ENCODE data around the gene LACRT.
A peak's percentile ranks its signal among the peaks of the same experiment; 100 is the strongest.

LACRT gene

GRCh38 chr12:54595471-54595870 is 39.2 kb downstream of the LACRT start:
- no peaks in the 10 kb centered on the region for H3K4me1 Mint-ChIP-seq
- H3K9me3 Mint-ChIP-seq: no peaks in the 10 kb centered on the region
- no peaks in the 10 kb centered on the region for H3K36me3 Mint-ChIP-seq
- ATAC-seq: no peak
- H3K4me3 Mint-ChIP-seq: no peak overlapping the region
- H3K27me3 Mint-ChIP-seq: peaks cover 54% of the 10 kb centered on the region
- no peak overlapping the region for H3K27ac Mint-ChIP-seq

- H3K4me1 Mint-ChIP-seq: peaks cover 6% of the 10 kb centered on the region
Observed at GRCh38 chr12:54593725-54594124, 41.0 kb downstream of the LACRT start.

GRCh38 chr12:54593135-54593534 is 41.6 kb downstream of the LACRT start:
- Mint-ChIP-seq H3K36me3 (no peaks in the 10 kb centered on the region), H3K27me3 (peaks cover 58% of the 10 kb centered on the region), H3K27ac (no peak overlapping the region), H3K4me3 (no peak overlapping the region), H3K4me1 (peaks cover 8% of the 10 kb centered on the region), H3K9me3 (no peaks in the 10 kb centered on the region)
- ATAC-seq: no peak

More at GRCh38 chr12:54593725-54594124, 41.0 kb downstream of the LACRT start:
- H3K9me3 Mint-ChIP-seq: no peaks in the 10 kb centered on the region
- H3K36me3 Mint-ChIP-seq: no peaks in the 10 kb centered on the region
- ATAC-seq: no peak
- H3K27ac Mint-ChIP-seq: no peak overlapping the region
- H3K4me3 Mint-ChIP-seq: no peak overlapping the region
- peaks cover 58% of the 10 kb centered on the region for H3K27me3 Mint-ChIP-seq

- Mint-ChIP-seq H3K9me3 (no peaks in the 10 kb centered on the region), H3K36me3 (no peaks in the 10 kb centered on the region), H3K27ac (no peak overlapping the region), H3K4me1 (peaks cover 8% of the 10 kb centered on the region), H3K4me3 (no peak overlapping the region), H3K27me3 (peaks cover 62% of the 10 kb centered on the region)
- no peak for ATAC-seq
Observed at GRCh38 chr12:54592316-54592715, 42.4 kb downstream of the LACRT start.

GRCh38 chr12:54590978-54591591 is 43.6 kb downstream of the LACRT start:
- Mint-ChIP-seq H3K9me3 (no peaks in the 10 kb centered on the region), H3K27ac (no peak overlapping the region), H3K4me1 (peaks cover 8% of the 10 kb centered on the region), H3K27me3 (peaks cover 61% of the 10 kb centered on the region), H3K4me3 (no peak overlapping the region), H3K36me3 (no peaks in the 10 kb centered on the region)
- no peak for ATAC-seq

- Mint-ChIP-seq H3K4me3 (no peak overlapping the region), H3K36me3 (no peaks in the 10 kb centered on the region), H3K4me1 (peaks cover 8% of the 10 kb centered on the region), H3K27me3 (peaks cover 65% of the 10 kb centered on the region), H3K27ac (no peak overlapping the region), H3K9me3 (no peaks in the 10 kb centered on the region)
- ATAC-seq: no peak
Observed at GRCh38 chr12:54589964-54590363, 44.7 kb downstream of the LACRT start.

- Mint-ChIP-seq H3K9me3 (no peaks in the 10 kb centered on the region), H3K4me3 (peak overlapping the region; percentile 9), H3K36me3 (no peaks in the 10 kb centered on the region), H3K27me3 (peaks cover 70% of the 10 kb centered on the region), H3K4me1 (peaks cover 8% of the 10 kb centered on the region), H3K27ac (no peak overlapping the region)
- no peak for ATAC-seq
Observed at GRCh38 chr12:54588890-54589267, 45.8 kb downstream of the LACRT start.

- Mint-ChIP-seq H3K27ac (no peak within 1 kb of the TSS), H3K4me3 (peak within 1 kb of the TSS; percentile 9), H3K27me3 (peaks cover 71% of the 10 kb centered on the region), H3K9me3 (no peaks in the 10 kb centered on the region), H3K36me3 (no peaks in the 10 kb centered on the region), H3K4me1 (peaks cover 8% of the 10 kb centered on the region)
- no peak for ATAC-seq
Observed at GRCh38 chr12:54588110-54588889, 46.4 kb downstream of the LACRT start, which contains the start of gene PPP1R1A. TSS of gene PPP1R1A (minus strand) at chr12:54588659. CDS start at chr12:54588488, 171 bp downstream.

GRCh38 chr12:54587315-54587873 is 47.3 kb downstream of the LACRT start:
- no peaks in the 10 kb centered on the region for H3K36me3 Mint-ChIP-seq
- H3K4me1 Mint-ChIP-seq: peaks cover 8% of the 10 kb centered on the region
- no peak for ATAC-seq
- peaks cover 71% of the 10 kb centered on the region for H3K27me3 Mint-ChIP-seq
- H3K27ac Mint-ChIP-seq: no peak overlapping the region
- no peak overlapping the region for H3K4me3 Mint-ChIP-seq
- no peaks in the 10 kb centered on the region for H3K9me3 Mint-ChIP-seq

- H3K27ac Mint-ChIP-seq: no peak overlapping the region
- peaks cover 71% of the 10 kb centered on the region for H3K27me3 Mint-ChIP-seq
- ATAC-seq: no peak
- no peak overlapping the region for H3K4me3 Mint-ChIP-seq
- no peaks in the 10 kb centered on the region for H3K36me3 Mint-ChIP-seq
- H3K4me1 Mint-ChIP-seq: peaks cover 8% of the 10 kb centered on the region
- no peaks in the 10 kb centered on the region for H3K9me3 Mint-ChIP-seq
Observed at GRCh38 chr12:54586620-54587019, 48.1 kb downstream of the LACRT start.

- no peak for ATAC-seq
- Mint-ChIP-seq H3K27ac (no peak overlapping the region), H3K4me3 (no peak overlapping the region), H3K9me3 (no peaks in the 10 kb centered on the region), H3K36me3 (no peaks in the 10 kb centered on the region), H3K27me3 (peaks cover 58% of the 10 kb centered on the region), H3K4me1 (peaks cover 8% of the 10 kb centered on the region)
Observed at GRCh38 chr12:54585243-54585642, 49.5 kb downstream of the LACRT start.

- no peak overlapping the region for H3K4me3 Mint-ChIP-seq
- H3K27ac Mint-ChIP-seq: no peak overlapping the region
- H3K36me3 Mint-ChIP-seq: no peaks in the 10 kb centered on the region
- H3K4me1 Mint-ChIP-seq: peaks cover 15% of the 10 kb centered on the region
- peaks cover 47% of the 10 kb centered on the region for H3K27me3 Mint-ChIP-seq
- no peak for ATAC-seq
- no peaks in the 10 kb centered on the region for H3K9me3 Mint-ChIP-seq
Observed at GRCh38 chr12:54584128-54584527, 50.6 kb downstream of the LACRT start.

GRCh38 chr12:54583726-54584125 is 51.0 kb downstream of the LACRT start:
- Mint-ChIP-seq H3K4me1 (peaks cover 11% of the 10 kb centered on the region), H3K27ac (no peak overlapping the region), H3K4me3 (no peak overlapping the region), H3K9me3 (no peaks in the 10 kb centered on the region), H3K27me3 (peaks cover 42% of the 10 kb centered on the region), H3K36me3 (no peaks in the 10 kb centered on the region)
- ATAC-seq: no peak

- H3K9me3 Mint-ChIP-seq: no peaks in the 10 kb centered on the region
- H3K4me1 Mint-ChIP-seq: peaks cover 8% of the 10 kb centered on the region
- ATAC-seq: no peak
- H3K36me3 Mint-ChIP-seq: peaks cover 14% of the 10 kb centered on the region
- no peak overlapping the region for H3K4me3 Mint-ChIP-seq
- peaks cover 24% of the 10 kb centered on the region for H3K27me3 Mint-ChIP-seq
- no peak overlapping the region for H3K27ac Mint-ChIP-seq
Observed at GRCh38 chr12:54581412-54581811, 53.3 kb downstream of the LACRT start.
